ENCODE data around the gene ATP9B.

DNA sequence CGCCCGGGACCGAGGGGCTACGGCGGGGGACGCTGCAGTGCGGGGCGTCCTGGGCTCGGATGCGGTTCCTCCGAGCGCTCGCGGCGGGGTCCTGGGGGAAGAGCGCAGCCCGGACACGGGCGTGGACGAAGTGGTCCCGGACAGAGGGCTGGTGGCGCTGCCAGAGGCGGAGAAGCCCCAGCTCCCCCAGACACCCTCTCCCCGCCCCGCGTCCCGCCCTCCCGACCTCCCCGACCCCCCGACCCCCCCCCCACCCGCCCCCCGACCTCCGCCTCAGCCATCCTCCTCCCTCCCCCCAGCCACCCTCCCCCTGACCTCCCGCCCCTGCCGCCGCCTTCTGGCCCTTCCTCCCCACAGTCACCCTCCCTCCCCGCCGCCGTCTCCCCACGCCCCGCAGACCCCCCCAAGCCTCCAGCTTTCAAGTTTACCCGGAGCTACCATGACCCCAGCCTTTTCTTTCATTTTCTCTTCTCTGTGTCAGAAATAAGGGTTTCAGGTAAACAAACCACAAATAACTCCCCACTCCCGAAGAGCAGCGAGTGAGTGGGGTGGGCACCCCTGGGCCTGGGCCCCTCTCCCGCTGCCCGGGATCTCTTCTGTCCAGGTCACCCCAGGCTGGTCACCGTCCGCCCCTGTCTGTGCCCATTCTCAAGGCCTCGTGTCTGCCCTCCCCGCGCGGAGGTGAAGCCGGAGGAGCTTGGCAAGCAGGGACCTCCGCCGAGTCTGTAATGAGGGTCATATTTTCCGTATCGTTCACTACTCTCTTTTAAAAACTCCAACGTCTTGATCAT is 331.6 kb downstream of the ATP9B start:
- TF ChIP-seq, protein P1, sequence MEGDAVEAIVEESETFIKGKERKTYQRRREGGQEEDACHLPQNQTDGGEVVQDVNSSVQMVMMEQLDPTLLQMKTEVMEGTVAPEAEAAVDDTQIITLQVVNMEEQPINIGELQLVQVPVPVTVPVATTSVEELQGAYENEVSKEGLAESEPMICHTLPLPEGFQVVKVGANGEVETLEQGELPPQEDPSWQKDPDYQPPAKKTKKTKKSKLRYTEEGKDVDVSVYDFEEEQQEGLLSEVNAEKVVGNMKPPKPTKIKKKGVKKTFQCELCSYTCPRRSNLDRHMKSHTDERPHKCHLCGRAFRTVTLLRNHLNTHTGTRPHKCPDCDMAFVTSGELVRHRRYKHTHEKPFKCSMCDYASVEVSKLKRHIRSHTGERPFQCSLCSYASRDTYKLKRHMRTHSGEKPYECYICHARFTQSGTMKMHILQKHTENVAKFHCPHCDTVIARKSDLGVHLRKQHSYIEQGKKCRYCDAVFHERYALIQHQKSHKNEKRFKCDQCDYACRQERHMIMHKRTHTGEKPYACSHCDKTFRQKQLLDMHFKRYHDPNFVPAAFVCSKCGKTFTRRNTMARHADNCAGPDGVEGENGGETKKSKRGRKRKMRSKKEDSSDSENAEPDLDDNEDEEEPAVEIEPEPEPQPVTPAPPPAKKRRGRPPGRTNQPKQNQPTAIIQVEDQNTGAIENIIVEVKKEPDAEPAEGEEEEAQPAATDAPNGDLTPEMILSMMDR (IDR thresholded peaks at IDR 0.05), result no peak
- no peak for TF ChIP-seq POLR2A (IDR thresholded peaks at IDR 0.05)
